ENCODE results near the gene ABCA1.

Gene ABCA1

DNA sequence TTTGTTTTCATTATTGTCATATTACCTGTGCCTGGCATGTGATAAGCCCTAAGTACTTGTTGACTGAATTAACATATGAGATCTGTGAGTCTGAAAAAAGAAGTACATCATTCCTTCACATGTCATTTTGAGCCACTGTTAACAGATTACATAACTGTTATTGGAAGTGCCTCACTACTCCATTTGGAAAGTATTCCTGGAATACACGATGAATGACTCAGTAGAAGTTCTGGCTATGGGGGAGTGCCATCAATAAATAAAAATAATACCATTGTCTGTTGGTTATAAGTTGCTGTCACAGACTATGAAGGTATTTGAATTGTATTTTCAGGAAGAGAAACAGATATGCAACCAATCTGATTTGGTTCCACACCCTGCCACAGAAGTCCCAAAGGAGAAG, 151.2 kb downstream of the ABCA1 start:
- H3K4me3 Mint-ChIP-seq: no peak overlapping the region
- no peak overlapping the region for H3K27ac Mint-ChIP-seq
- H3K9me3 Mint-ChIP-seq: no peaks in the 10 kb centered on the region
- TF ChIP-seq, protein P1, sequence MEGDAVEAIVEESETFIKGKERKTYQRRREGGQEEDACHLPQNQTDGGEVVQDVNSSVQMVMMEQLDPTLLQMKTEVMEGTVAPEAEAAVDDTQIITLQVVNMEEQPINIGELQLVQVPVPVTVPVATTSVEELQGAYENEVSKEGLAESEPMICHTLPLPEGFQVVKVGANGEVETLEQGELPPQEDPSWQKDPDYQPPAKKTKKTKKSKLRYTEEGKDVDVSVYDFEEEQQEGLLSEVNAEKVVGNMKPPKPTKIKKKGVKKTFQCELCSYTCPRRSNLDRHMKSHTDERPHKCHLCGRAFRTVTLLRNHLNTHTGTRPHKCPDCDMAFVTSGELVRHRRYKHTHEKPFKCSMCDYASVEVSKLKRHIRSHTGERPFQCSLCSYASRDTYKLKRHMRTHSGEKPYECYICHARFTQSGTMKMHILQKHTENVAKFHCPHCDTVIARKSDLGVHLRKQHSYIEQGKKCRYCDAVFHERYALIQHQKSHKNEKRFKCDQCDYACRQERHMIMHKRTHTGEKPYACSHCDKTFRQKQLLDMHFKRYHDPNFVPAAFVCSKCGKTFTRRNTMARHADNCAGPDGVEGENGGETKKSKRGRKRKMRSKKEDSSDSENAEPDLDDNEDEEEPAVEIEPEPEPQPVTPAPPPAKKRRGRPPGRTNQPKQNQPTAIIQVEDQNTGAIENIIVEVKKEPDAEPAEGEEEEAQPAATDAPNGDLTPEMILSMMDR (IDR thresholded peaks at IDR 0.05; ENCODE audit: unreplicated experiment in 3 of 3): no peak
- peaks cover 6% of the 10 kb centered on the region for H3K4me1 Mint-ChIP-seq
- no peaks in the 10 kb centered on the region for H3K27me3 Mint-ChIP-seq (ENCODE audit: low read depth)
- H3K36me3 Mint-ChIP-seq (ENCODE audit: low read depth): peaks cover 3% of the 10 kb centered on the region

GRCh38 chr9:104775976-104776375, 152.0 kb downstream of the ABCA1 start:
- H3K4me3 Mint-ChIP-seq: no peak overlapping the region
- H3K27ac Mint-ChIP-seq: no peak overlapping the region
- H3K27me3 Mint-ChIP-seq (ENCODE audit: low read depth): no peaks in the 10 kb centered on the region
- H3K4me1 Mint-ChIP-seq: peaks cover 6% of the 10 kb centered on the region
- TF ChIP-seq, protein P1 (IDR thresholded peaks at IDR 0.05; ENCODE audit: unreplicated experiment in 3 of 3): no peak
- H3K36me3 Mint-ChIP-seq (ENCODE audit: low read depth): peaks cover 10% of the 10 kb centered on the region
- H3K9me3 Mint-ChIP-seq: no peaks in the 10 kb centered on the region

GRCh38 chr9:104775574-104775936, 152.4 kb downstream of the ABCA1 start:
- Mint-ChIP-seq H3K36me3 (ENCODE audit: low read depth) (peaks cover 12% of the 10 kb centered on the region), H3K4me3 (no peak overlapping the region)

DNA sequence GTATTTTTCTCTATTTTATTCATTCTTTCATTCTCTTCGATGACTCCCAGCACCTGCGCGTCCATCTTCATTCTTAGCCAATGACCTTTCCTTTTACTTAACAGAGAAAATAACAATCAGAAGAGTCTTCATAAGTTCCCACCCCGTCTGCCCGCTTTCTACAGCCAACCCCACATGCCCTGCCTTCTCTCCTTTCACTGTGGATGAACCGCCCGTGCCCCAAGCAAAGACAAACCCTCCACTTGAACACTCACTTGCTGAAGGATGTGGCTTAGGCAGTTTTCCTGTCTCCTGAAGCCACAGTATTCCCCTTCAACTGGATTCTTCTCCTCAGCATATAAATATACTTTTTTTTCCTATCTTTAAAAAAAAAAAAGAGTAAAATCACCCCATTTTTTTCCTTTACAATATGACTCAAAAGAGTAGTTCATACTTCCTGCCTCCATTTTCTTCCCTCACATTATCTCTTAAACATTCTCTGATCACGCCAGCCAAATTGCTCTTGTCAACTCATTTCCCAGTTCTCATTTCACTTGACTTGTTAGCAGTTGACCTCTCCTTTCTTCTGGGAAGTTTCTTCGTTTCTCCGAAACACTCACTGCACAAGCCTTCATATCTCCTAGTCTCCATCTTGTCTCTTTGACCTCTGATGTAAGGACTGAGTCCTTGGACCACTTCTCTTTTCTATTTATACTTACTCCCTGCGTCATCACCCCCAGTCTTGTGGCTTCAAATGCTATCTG, 153.0 kb downstream of the ABCA1 start:
- TF ChIP-seq, protein P1 (IDR thresholded peaks at IDR 0.05; ENCODE audit: unreplicated experiment in 3 of 3): no peak
- no peak overlapping the region for H3K27ac Mint-ChIP-seq
- no peaks in the 10 kb centered on the region for H3K27me3 Mint-ChIP-seq (ENCODE audit: low read depth)
- H3K9me3 Mint-ChIP-seq: no peaks in the 10 kb centered on the region
- peaks cover 6% of the 10 kb centered on the region for H3K4me1 Mint-ChIP-seq
- no peak overlapping the region for H3K4me3 Mint-ChIP-seq
- H3K36me3 Mint-ChIP-seq (ENCODE audit: low read depth): peaks cover 14% of the 10 kb centered on the region

More at GRCh38 chr9:104775574-104775936, 152.4 kb downstream of the ABCA1 start:
- Mint-ChIP-seq H3K27me3 (ENCODE audit: low read depth) (no peaks in the 10 kb centered on the region), H3K9me3 (no peaks in the 10 kb centered on the region), H3K27ac (no peak overlapping the region), H3K4me1 (peaks cover 6% of the 10 kb centered on the region)
- TF ChIP-seq, protein P1 (IDR thresholded peaks at IDR 0.05; ENCODE audit: unreplicated experiment in 3 of 3): no peak

GRCh38 chr9:104774132-104774531, 153.8 kb downstream of the ABCA1 start:
- Mint-ChIP-seq H3K27ac (no peak overlapping the region), H3K27me3 (ENCODE audit: low read depth) (no peaks in the 10 kb centered on the region), H3K36me3 (ENCODE audit: low read depth) (peaks cover 14% of the 10 kb centered on the region), H3K9me3 (no peaks in the 10 kb centered on the region), H3K4me1 (peaks cover 6% of the 10 kb centered on the region), H3K4me3 (no peak overlapping the region)
- TF ChIP-seq, protein P1 (IDR thresholded peaks at IDR 0.05; ENCODE audit: unreplicated experiment in 3 of 3): no peak

All from nephron (organoid).